ENCODE measurements around the gene FBXL4.
"Not testable (repeated sequence)": the region's sequence is repeated elsewhere in the genome, so short reads cannot be mapped to it uniquely, and the experiment has no call there.

FBXL4 gene

DNA sequence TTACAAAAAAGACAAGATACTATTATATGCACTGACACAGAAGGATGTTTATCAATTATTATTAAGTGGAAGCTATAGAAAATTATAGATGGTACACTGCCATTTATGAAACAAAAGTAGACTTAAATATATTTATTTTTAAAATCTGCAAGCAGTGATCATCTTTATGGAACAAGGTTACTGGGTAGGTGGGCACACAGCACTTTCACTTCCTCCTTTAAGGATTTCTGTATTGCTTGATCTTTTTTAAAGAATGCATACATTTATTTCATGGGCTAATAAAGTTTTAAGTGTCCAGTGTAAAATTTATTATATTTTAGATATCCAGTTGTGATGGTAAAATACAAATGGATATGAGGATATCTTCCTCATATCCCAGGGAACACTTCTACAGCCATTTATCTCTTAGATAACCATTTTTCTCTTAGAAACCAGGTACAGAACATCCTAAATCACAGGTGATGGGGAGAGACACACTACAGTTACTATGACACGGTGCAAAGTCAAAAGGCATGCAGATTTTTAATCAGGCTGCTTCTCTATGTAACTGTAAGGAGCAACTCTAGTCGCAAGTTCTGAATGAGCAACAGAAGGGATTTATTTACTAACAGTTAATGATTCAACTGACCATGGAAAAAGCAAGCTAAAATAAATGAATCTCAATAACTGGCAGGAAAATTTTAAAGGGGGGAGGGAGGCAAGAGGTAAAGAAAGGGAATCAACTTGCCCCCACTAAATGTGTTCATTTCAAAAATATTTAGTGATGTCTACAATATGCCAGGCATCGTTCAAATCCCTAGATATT lies 2.2 kb downstream of the FBXL4 start:
- no peak for DNase-seq

DNA sequence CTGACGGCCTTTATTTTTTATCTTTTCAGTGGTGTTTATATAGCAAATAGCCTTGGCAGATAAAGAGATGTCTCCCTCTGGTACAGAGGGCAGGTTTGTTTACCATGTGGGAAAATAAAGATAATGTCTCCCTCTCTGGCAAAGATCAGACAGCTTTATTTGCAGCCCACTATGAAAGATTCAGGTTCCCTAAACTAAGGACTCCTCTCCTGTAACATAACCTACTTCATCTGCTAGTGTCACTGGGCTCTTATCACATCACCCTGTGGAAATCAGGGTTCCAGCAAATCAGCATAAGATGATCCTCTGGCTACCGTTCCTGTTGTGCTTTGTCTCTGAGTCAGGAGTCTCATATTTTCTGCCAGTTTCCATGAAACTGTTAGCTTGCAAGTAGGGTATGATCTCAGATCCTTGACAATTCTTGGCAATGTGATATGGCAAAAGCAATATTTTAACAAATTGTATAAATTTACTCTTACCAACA lies 3.1 kb downstream of the FBXL4 start:
- peak; percentile 8 for DNase-seq

DNA sequence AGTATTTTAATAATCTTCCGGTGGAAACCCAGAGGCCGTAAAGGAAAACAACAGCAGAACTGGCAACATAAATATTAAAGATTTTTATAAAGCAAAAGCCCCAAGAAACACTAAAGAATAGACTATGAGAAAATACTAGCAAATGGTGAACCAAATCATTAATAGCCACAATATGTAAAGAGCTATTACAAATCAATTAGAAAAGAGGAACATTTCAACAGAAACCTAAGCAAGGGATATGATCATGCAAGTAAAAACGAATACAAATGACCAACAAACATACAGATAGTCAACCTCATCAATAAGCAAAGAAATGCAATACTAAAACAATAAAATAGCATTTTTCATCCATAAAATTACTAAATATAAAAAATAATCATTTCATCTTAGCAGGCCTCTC lies 3.6 kb downstream of the FBXL4 start:
- DNase-seq, result no peak

DNA sequence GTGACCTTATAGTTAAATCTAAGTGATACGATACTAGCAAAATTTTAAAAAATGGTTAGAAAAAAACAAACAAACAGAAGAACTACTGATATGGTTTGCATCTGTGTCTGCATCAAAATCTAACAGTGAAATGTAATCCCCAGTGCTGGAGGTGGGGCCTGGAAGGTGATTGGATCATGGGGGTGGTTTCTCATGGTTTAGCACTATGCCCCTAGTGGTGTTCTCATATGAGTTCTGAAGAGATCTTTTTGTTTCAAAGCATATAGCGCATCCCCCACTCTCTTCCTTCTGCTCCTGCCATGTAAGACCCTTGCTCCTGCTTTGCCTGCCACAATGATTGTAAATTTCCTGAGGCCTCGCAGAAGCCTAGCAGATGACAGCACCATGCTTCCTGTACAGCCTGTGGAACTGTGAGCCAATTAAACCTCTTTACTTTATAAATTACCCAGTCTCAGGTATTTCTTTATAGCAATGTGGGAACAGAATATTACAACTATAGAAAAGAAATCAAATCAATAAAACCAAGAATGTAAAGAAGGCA lies 5.4 kb downstream of the FBXL4 start:
- DNase-seq, result no peak

GRCh38 chr6:98941319-98941718 lies 6.4 kb downstream of the FBXL4 start:
- no peak for DNase-seq

- no peak for DNase-seq
Measured at GRCh38 chr6:98937351-98937750, 10.4 kb downstream of the FBXL4 start.

DNA sequence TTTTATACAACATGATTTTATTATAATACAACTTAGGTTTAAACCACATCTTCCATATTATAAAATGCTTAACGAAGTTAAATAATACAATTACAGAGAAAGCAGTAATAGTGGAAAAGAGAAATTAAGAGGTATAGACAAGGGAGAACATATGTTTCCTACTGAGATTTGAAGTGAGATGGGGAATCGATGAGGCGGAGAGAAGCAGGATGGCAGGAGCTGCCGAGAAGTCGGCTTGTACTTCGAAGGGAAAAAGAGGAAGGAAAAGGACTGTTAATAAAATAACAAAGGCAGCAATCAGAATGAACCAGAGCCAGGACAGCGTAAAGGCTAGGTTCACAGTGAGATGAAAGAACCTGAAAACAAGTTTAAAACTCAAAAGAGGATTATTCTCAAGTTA lies 15.4 kb downstream of the FBXL4 start:
- no peak for DNase-seq

GRCh38 chr6:98931696-98932095 lies 16.1 kb downstream of the FBXL4 start:
- no peak for DNase-seq

GRCh38 chr6:98929498-98930060 lies 18.2 kb downstream of the FBXL4 start:
- peak; percentile 31 for DNase-seq

GRCh38 chr6:98928688-98929087 lies 19.1 kb downstream of the FBXL4 start:
- no peak for DNase-seq

- no peak for DNase-seq
Measured at GRCh38 chr6:98927534-98927933, 20.2 kb downstream of the FBXL4 start.

DNA sequence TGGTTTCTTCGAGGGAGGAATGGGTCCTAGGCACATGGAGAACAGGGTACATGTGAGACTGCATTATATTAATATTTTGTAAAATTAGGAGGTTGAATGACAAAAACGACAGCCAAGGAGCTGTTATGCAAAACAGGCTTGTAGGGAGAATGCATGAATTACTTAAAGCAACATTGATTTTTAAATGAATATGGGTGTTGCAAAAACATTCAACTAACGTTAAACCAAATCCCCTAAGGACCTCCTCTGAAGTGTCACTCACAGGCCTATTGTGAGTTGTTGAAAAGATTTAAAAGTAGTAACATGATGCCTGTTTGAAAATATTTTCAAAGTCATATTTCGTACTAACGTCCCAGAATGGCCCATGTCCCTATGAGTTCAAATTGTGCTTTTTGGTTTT lies 21.9 kb downstream of the FBXL4 start:
- no peak for DNase-seq

GRCh38 chr6:98924647-98925046 lies 23.1 kb downstream of the FBXL4 start:
- no peak for DNase-seq

GRCh38 chr6:98920904-98921431 lies 26.8 kb downstream of the FBXL4 start:
- DNase-seq, result no peak

- not testable (repeated sequence) for DNase-seq
Measured at GRCh38 chr6:98910946-98911345, 36.8 kb downstream of the FBXL4 start.

DNA sequence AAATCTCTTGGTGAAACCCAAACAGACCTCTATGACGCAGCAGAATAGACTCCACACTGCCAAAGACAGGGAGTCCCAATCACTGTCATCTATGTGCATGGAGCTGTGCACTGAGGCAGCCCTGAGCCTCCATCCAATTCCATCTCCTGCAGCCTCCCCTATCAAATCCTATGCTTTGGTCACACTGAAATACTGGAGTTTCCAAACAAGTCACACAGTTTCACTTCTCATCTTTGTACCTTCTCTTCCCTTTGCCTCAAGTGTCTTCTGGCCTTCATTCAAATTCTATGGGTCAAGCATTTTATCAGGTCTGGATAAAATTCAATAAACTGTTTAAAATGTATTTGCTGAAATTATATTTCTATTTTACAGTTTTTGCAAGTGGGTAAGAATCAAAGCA lies 38.5 kb downstream of the FBXL4 start:
- no peak for DNase-seq

DNA sequence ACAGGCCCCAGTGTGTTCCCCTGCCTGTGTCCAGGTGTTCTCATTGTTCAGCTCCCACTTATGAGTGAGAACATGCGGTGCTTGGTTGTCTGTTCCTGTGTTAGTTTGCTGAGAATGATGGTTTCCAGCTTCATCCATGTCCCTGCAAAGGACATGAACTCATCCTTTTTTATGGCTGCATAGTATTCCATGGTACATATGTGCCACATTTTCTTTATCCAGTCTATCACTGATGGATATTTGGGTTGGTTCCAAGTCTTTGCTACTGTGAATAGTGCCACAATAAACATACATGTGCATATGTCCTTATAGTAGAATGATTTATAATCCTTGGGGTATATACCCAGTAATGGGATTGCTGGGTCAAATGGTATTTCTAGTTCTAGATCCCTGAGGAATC lies 41.4 kb downstream of the FBXL4 start:
- not testable (repeated sequence) for DNase-seq

DNA sequence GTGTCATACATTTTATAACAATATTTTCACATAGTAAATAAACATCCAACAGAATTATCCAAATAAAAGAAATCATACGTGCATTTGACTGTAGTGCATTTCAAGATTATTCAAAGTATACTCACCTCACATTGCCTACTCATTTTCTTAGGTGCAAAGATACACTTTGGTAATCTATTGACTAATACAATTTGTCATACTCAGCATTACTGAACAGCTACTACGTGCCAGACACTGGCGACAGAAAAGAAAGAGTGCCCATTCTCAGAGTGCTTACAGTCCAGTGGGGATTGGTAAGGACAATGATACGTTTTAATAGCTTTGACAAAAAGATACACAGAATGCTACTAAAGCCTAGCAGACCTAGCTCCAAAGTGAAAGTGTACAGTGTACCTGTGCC lies 42.0 kb downstream of the FBXL4 start:
- no peak for DNase-seq

GRCh38 chr6:98904096-98904495 lies 43.6 kb downstream of the FBXL4 start:
- peak; percentile 49 for DNase-seq

DNA sequence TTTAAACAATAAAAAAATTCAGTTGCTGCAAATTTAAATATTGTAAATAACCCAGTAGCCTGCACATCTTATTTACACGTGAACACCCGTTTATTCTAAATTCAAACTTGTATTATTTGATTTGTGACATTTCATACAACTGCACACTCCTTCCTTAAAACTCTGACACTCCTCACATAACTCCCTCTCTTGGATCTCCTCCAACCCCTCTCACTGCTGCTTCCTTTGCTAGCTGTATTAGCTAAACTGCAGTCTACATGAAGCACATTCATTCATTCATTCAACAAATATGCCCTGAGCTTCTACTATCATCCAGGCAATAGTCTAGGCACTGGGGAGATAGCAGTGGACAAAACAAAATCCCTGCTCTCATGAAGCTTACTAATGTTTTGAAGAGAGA lies 47.0 kb downstream of the FBXL4 start:
- DNase-seq, result no peak

GRCh38 chr6:98894810-98895209 lies 52.9 kb downstream of the FBXL4 start:
- DNase-seq, result peak; percentile 7

- no peak for DNase-seq
Measured at GRCh38 chr6:98887650-98888049, 60.1 kb downstream of the FBXL4 start.

DNA sequence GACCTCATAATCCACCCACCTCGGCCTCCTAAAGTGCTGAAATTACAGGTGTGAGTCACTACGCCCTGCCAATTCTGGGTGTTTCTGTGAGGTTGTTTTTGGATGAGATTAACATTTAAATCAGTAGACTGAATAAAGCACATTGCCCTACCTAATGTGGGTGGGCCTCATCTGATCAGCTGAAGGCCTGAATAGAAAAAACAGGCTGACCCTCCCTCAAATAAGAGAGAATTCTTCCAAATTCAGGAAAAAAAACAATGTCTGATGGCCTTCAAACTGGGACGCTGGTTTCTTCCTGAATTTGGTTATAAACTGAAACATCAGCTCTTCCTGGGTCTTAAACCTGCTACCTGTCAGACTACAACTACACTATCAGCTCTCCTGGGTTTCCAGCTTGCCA lies 62.4 kb downstream of the FBXL4 start:
- no peak for DNase-seq

DNA sequence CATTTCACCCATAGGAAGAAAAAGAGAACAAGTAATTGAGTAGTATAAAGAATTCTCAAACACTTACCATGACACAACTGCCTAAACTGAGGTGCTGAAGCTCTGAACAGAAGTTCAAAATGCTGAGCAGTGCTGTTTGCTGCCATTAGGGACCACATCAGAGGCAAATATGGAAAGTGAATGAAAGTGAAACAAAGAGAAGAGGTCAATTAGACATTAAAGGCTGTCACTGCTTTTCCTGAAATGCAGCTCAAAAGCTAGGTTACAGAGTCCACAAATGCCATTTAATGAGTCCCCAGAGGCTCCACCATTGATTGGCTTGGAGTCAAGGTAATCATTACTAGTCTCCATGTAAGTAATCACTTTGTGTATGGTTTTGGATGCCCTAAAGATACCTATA lies 67.3 kb downstream of the FBXL4 start:
- no peak for DNase-seq

All from fibroblast of skin of right quadriceps (primary cell).